B cell (primary cell): ENCODE results near the gene SLC35E1. TPM values are rescaled to one million over a fixed set of nuclear protein-coding genes. Genes with fewer than 3 reads are reported as not detected.

Experiments
- ATAC-seq: fragments of 200-7000 bp; cut with Tn5 transposase; one replicate; pipeline ENCODE4 v1.10.0; 2021; ENCODE audit warnings: low read depth, mild to moderate bottlenecking, moderate number of reproducible peaks, moderate library complexity
- CTCF ChIA-PET: fragments of 350-600 bp; sonication (Branson Sonifier 250); formaldehyde crosslinking; loops from one replicate; lab custom pipeline; 2021; ENCODE audit warnings: antibody characterized with exemption, inconsistent platforms; lab: Charles Lee
- POLR2A ChIA-PET: fragments of 350-600 bp; sonication (Branson Sonifier 250); formaldehyde crosslinking; loops from one replicate; lab custom pipeline; 2021; ENCODE audit warnings: antibody characterized with exemption; lab: Charles Lee
- DNase-seq: peaks from one replicate; pipeline ENCODE4 v3.0.0; 2013
- H2AFZ ChIP-seq: 2 replicates; pipeline ENCODE4 v1.6.1; 2012; ENCODE audit warnings: mild to moderate bottlenecking, low read depth, low read length; ENCODE audit not compliant: insufficient read depth, poor library complexity, severe bottlenecking
- H3K27ac ChIP-seq, 2 donors: 1 replicate in 1 of 2; 2 replicates in 1 of 2; pipeline ENCODE4 v1.5.1; 2012 to 2013; ENCODE audit warnings: low read length in 2 of 2, mild to moderate bottlenecking in 2 of 2, moderate library complexity in 1 of 2
- H3K27me3 ChIP-seq, 4 experiments: fragments of 200-600 bp in 1 of 4; sonication (generic) in 1 of 4; replicated peaks in 1 of 4; 1 replicate in 2 of 4; 2 replicates in 2 of 4; pipeline versions ENCODE4 v1.6.1 to v1.7.0; 2013 to 2016; ENCODE audit warnings: low read length in 3 of 4, mild to moderate bottlenecking in 2 of 4, mixed read lengths in 1 of 4, moderate library complexity in 1 of 4; ENCODE audit not compliant: insufficient read depth in 4 of 4, control insufficient read depth in 3 of 4; ENCODE audit errors: control extremely low read depth in 1 of 4
- H3K36me3 ChIP-seq, 2 experiments: replicated peaks in 1 of 2; 1 replicate in 1 of 2; 2 replicates in 1 of 2; pipeline versions ENCODE4 v1.6.1 to v1.7.1; 2013; ENCODE audit warnings: low read length in 1 of 2; ENCODE audit not compliant: insufficient read depth in 2 of 2, control insufficient read depth in 1 of 2; ENCODE audit errors: control extremely low read depth in 1 of 2, extremely low read depth in 1 of 2
- H3K4me1 ChIP-seq, 2 donors: fragments of 200-600 bp in 1 of 2; sonication (generic) in 1 of 2; 1 replicate in 1 of 2; 2 replicates in 1 of 2; pipeline versions ENCODE4 v1.5.1 to v1.6.1; 2013 to 2017; ENCODE audit warnings: low read length in 2 of 2; ENCODE audit not compliant: control insufficient read depth in 2 of 2, insufficient read depth in 2 of 2
- H3K4me2 ChIP-seq: replicated peaks from 2 replicates; pipeline ENCODE3; 2012; ENCODE audit warnings: mild to moderate bottlenecking, low read depth, low read length; ENCODE audit not compliant: poor library complexity, severe bottlenecking
- H3K4me3 ChIP-seq, 5 experiments: fragments of 200-600 bp in 1 of 5; sonication (generic) in 1 of 5; 1 replicate in 3 of 5; 2 replicates in 2 of 5; pipeline versions ENCODE4 v1.5.1 to v1.7.0; 2011 to 2016; ENCODE audit warnings: low read length in 4 of 5, mild to moderate bottlenecking in 4 of 5, low read depth in 2 of 5, control low read depth in 1 of 5, moderate library complexity in 1 of 5; ENCODE audit not compliant: insufficient read depth in 1 of 5; ENCODE audit errors: control extremely low read depth in 1 of 5, extremely low read depth in 1 of 5
- H3K79me2 ChIP-seq: fragments of 200-600 bp; sonication (generic); one replicate; pipeline ENCODE4 v1.6.0; 2016; ENCODE audit warnings: low read length; ENCODE audit not compliant: control insufficient read depth, insufficient read depth
- H3K9ac ChIP-seq: fragments of 200-600 bp; sonication (generic); 2 replicates; pipeline ENCODE4 v1.6.1; 2017; ENCODE audit warnings: mild to moderate bottlenecking, low read length, moderate library complexity
- H3K9me3 ChIP-seq, 3 donors: one replicate each; pipeline versions ENCODE4 v1.6.1 to v1.7.1; 2013; ENCODE audit warnings: low read length in 2 of 3; ENCODE audit not compliant: control insufficient read depth in 2 of 3, insufficient read depth in 1 of 3; ENCODE audit errors: control extremely low read depth in 1 of 3
- H4K20me1 ChIP-seq: 2 replicates; pipeline ENCODE4 v1.6.0; 2012; ENCODE audit warnings: mild to moderate bottlenecking, low read length; ENCODE audit not compliant: insufficient read depth, control insufficient read depth, poor library complexity, severe bottlenecking
- H3K27ac Mint-ChIP-seq: one replicate; pipeline ENCODE4 v1.8.0; 2021; ENCODE audit warnings: mixed read lengths
- H3K27me3 Mint-ChIP-seq: one replicate; pipeline ENCODE4 v1.8.0; 2021; ENCODE audit warnings: mixed read lengths
- H3K4me1 Mint-ChIP-seq: one replicate; pipeline ENCODE4 v1.8.0; 2021; ENCODE audit warnings: mixed read lengths
- H3K4me3 Mint-ChIP-seq: one replicate; pipeline ENCODE4 v1.8.0; 2021; ENCODE audit warnings: mixed read lengths
- H3K9me3 Mint-ChIP-seq: one replicate; pipeline ENCODE4 v1.8.0; 2022; ENCODE audit warnings: mixed read lengths; ENCODE audit not compliant: insufficient read depth
- EZH2 ChIP-seq: IDR thresholded peaks from 2 replicates; pipeline ENCODE4 v1.6.1; 2012; ENCODE audit warnings: borderline replicate concordance, low read depth, mild to moderate bottlenecking, moderate library complexity, low read length; ENCODE audit not compliant: insufficient read depth, poor library complexity, severe bottlenecking
- WGBS: methylation state at CpG from one replicate; pipeline ENCODE4 v1.1.5; 2013; ENCODE audit warnings: missing lambda C conversion rate; ENCODE audit not compliant: insufficient coverage; 5-methylcytosine and 5-hydroxymethylcytosine counted together
- intact Hi-C: fragments of 100-400 bp; cut with micrococcal nuclease; formaldehyde crosslinking; loops from one replicate; pipeline ENCODE4 v1.10.0; 2022
- polyA plus RNA-seq: library from polyadenylated mRNA; depleted of rRNA; stranded (reverse); fragments of >200 nt; gene quantifications from 2 replicates; pipeline ENCODE4 v1.2.3, GENCODE V29; 2012
- total RNA-seq, 2 donors: library from RNA; stranded (reverse); fragments of 120-200 nt in 1 of 2; gene quantifications; 1 replicate in 1 of 2; 2 replicates in 1 of 2; pipeline versions ENCODE4 v1.2.3 to v1.2.4, GENCODE V29; 2013 to 2022
- TF ChIP-seq, protein P1 (sequence below): fragments of 200-600 bp; IDR thresholded peaks from one replicate; pipeline ENCODE4 v1.8.0; 2022; ENCODE audit warnings: antibody characterized with exemption, mild to moderate bottlenecking

The SLC35E1 gene
- total and polyA plus RNA-seq, 2 donors (not counting 1 experiment from before 2014, with no cell fraction given) = 23.4 to 46.8 TPM

- Histone ChIP-seq H3K9ac (no peak overlapping the region), H3K79me2 (no peaks in the 10 kb centered on the region), H4K20me1 (no peaks in the 10 kb centered on the region), H3K36me3 (peaks cover 2 to 63% of the 10 kb centered on the region in 2 experiments), H3K4me3 (no peak overlapping the region), H3K27me3 (no peaks in the 10 kb centered on the region), H3K4me2 (no peak overlapping the region), H3K27ac (no peak overlapping the region), H3K4me1 (no peaks in the 10 kb centered on the region), H3K9me3 (no peaks in the 10 kb centered on the region), H2AFZ (no peak overlapping the region)
- Mint-ChIP-seq H3K27ac (peak overlapping the region; percentile 15), H3K27me3 (no peaks in the 10 kb centered on the region), H3K4me1 (no peaks in the 10 kb centered on the region), H3K9me3 (no peaks in the 10 kb centered on the region), H3K4me3 (no peak overlapping the region)
- no peak for ATAC-seq
- DNase-seq = no peak
- TF ChIP-seq, protein P1, sequence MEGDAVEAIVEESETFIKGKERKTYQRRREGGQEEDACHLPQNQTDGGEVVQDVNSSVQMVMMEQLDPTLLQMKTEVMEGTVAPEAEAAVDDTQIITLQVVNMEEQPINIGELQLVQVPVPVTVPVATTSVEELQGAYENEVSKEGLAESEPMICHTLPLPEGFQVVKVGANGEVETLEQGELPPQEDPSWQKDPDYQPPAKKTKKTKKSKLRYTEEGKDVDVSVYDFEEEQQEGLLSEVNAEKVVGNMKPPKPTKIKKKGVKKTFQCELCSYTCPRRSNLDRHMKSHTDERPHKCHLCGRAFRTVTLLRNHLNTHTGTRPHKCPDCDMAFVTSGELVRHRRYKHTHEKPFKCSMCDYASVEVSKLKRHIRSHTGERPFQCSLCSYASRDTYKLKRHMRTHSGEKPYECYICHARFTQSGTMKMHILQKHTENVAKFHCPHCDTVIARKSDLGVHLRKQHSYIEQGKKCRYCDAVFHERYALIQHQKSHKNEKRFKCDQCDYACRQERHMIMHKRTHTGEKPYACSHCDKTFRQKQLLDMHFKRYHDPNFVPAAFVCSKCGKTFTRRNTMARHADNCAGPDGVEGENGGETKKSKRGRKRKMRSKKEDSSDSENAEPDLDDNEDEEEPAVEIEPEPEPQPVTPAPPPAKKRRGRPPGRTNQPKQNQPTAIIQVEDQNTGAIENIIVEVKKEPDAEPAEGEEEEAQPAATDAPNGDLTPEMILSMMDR = no peak
- TF ChIP-seq EZH2 = no peak
- POLR2A ChIA-PET = no interaction called here
- intact Hi-C loops = no loop called here
- CTCF ChIA-PET = no interaction called here
- WGBS = 93% methylated on average over 8 of the region's 24 CpGs
These were observed 53.0 kb downstream of the SLC35E1 start for GRCh38 chr19:16519230-16519687.

DNA sequence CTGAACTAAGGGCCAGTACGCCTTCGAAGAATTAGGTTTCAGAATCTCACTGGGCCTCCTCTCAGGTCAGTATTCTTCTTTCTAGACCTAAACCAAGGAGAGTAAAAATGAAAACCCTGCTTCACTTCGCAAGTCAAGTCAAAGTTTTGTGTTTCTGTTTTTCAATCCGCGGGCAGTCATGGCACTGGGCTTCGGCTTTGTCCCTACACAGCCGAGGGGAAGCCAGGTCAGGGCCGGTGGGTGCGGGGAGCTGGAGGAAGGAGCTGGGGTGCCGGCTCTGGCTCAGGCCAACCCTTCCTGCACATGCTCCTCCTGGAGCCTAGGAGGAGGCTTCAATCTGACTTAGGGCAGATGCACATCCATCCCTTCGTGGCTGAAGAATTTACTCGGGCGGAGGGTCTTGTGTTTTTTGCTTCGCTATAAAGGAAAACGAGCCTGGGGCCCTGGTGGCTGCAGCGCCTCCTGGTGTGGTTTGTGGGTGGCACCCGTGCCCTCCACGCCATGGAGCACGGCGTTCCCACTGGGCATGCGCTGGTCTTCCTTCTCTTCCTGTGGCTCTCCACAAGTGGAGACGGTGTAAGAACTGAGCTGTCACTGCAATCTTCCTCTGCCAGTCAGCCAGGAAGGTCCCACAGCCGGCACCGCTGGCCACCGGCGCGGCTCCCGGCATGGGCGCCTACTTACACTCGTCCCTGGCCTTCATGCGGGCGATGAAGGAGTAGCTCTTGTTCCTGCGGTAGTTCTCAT, 53.6 kb downstream of the SLC35E1 start:
- POLR2A ChIA-PET = no interaction called here

More for the DNA sequence above, 53.6 kb downstream of the SLC35E1 start:
- Histone ChIP-seq H3K4me3 (no peak overlapping the region), H3K79me2 (no peaks in the 10 kb centered on the region), H3K4me1 (no peaks in the 10 kb centered on the region), H3K27ac (no peak overlapping the region), H4K20me1 (no peaks in the 10 kb centered on the region), H3K9me3 (no peaks in the 10 kb centered on the region), H3K4me2 (no peak overlapping the region), H3K36me3 (peaks cover 2 to 58% of the 10 kb centered on the region in 2 experiments), H2AFZ (no peak overlapping the region), H3K9ac (no peak overlapping the region), H3K27me3 (no peaks in the 10 kb centered on the region)
- H3K9me3 Mint-ChIP-seq = no peaks in the 10 kb centered on the region
- CTCF ChIA-PET = no interaction called here
- H3K4me3 Mint-ChIP-seq = no peak overlapping the region
- peak; percentile 13 for DNase-seq
- 95% methylated on average over 28 of the region's 33 CpGs for WGBS
- TF ChIP-seq, protein P1 = no peak
- TF ChIP-seq EZH2 = no peak
- no peaks in the 10 kb centered on the region for H3K4me1 Mint-ChIP-seq
- no peak overlapping the region for H3K27ac Mint-ChIP-seq
- intact Hi-C loops = no loop called here
- no peak for ATAC-seq
- no peaks in the 10 kb centered on the region for H3K27me3 Mint-ChIP-seq
